ENCODE data around the gene WHRN.

WHRN gene

GRCh38 chr9:114386361-114386885, 118.8 kb downstream of the WHRN start:
- Histone ChIP-seq H3K4me3 (ENCODE audit: low read depth in 1 of 5, low read length in 5 of 5) (peak overlapping the region; percentile 75 to 85 (median 77)), H3K36me3 (ENCODE audit: control insufficient read depth in 5 of 5, insufficient read depth in 5 of 5, low read length in 5 of 5) (peaks cover 0 to 4% (median 0%) of the 10 kb centered on the region in 5 donors), H3K9ac (ENCODE audit: low read length in 5 of 5) (peak overlapping the region; percentile 60 to 87 (median 83)), H3K9me3 (ENCODE audit: control insufficient read depth in 5 of 5, low read length in 5 of 5) (no peaks in the 10 kb centered on the region), H3K4me1 (ENCODE audit: control insufficient read depth in 5 of 5, insufficient read depth in 5 of 5, low read length in 5 of 5) (peaks cover 39 to 97% (median 96%) of the 10 kb centered on the region in 5 donors), H3K27ac (ENCODE audit: low read depth, low read length) (peak overlapping the region; percentile 96), H3K27me3 (ENCODE audit: control insufficient read depth in 5 of 5, insufficient read depth in 4 of 5, low read length in 5 of 5) (no peaks in the 10 kb centered on the region)

- Histone ChIP-seq H3K4me3 (ENCODE audit: low read depth in 1 of 5, low read length in 5 of 5) (peak overlapping the region; percentile 16 to 85 (median 77)), H3K9ac (ENCODE audit: low read length in 5 of 5) (peak overlapping the region; percentile 60 to 87 (median 83))
Measured at GRCh38 chr9:114385397-114386181, 119.7 kb downstream of the WHRN start.

GRCh38 chr9:114384836-114385396, 120.4 kb downstream of the WHRN start:
- peak overlapping the region; percentile 96 for H3K27ac ChIP-seq (ENCODE audit: low read depth, low read length)
- no peaks in the 10 kb centered on the region for H3K9me3 ChIP-seq (ENCODE audit: control insufficient read depth in 5 of 5, low read length in 5 of 5)
- H3K4me3 ChIP-seq (ENCODE audit: low read depth in 1 of 5, low read length in 5 of 5), result peak overlapping the region in 4 of 5 donors; percentile 16 to 24 (median 21)
- peaks cover 4 to 16% (median 11%) of the 10 kb centered on the region in 5 donors for H3K36me3 ChIP-seq (ENCODE audit: control insufficient read depth in 5 of 5, insufficient read depth in 5 of 5, low read length in 5 of 5)
- H3K9ac ChIP-seq (ENCODE audit: low read length in 5 of 5), result peak overlapping the region; percentile 20 to 86 (median 60)
- no peaks in the 10 kb centered on the region for H3K27me3 ChIP-seq (ENCODE audit: control insufficient read depth in 5 of 5, insufficient read depth in 4 of 5, low read length in 5 of 5)
- H3K4me1 ChIP-seq (ENCODE audit: control insufficient read depth in 5 of 5, insufficient read depth in 5 of 5, low read length in 5 of 5), result peaks cover 30 to 82% (median 81%) of the 10 kb centered on the region in 5 donors

More at GRCh38 chr9:114385397-114386181, 119.7 kb downstream of the WHRN start:
- no peaks in the 10 kb centered on the region for H3K27me3 ChIP-seq (ENCODE audit: control insufficient read depth in 5 of 5, insufficient read depth in 4 of 5, low read length in 5 of 5)
- H3K9me3 ChIP-seq (ENCODE audit: control insufficient read depth in 5 of 5, low read length in 5 of 5), result no peaks in the 10 kb centered on the region
- H3K4me1 ChIP-seq (ENCODE audit: control insufficient read depth in 5 of 5, insufficient read depth in 5 of 5, low read length in 5 of 5), result peaks cover 35 to 88% (median 88%) of the 10 kb centered on the region in 5 donors
- H3K36me3 ChIP-seq (ENCODE audit: control insufficient read depth in 5 of 5, insufficient read depth in 5 of 5, low read length in 5 of 5), result peaks cover 0 to 12% (median 5%) of the 10 kb centered on the region in 5 donors
- peak overlapping the region; percentile 96 for H3K27ac ChIP-seq (ENCODE audit: low read depth, low read length)

- H3K36me3 ChIP-seq (ENCODE audit: control insufficient read depth in 5 of 5, insufficient read depth in 5 of 5, low read length in 5 of 5), result peaks cover 4 to 21% (median 16%) of the 10 kb centered on the region in 5 donors
- no peaks in the 10 kb centered on the region for H3K27me3 ChIP-seq (ENCODE audit: control insufficient read depth in 5 of 5, insufficient read depth in 4 of 5, low read length in 5 of 5)
- H3K9ac ChIP-seq (ENCODE audit: low read length in 5 of 5), result peak overlapping the region in 2 of 5 donors; percentile 71 to 86
- H3K27ac ChIP-seq (ENCODE audit: low read depth, low read length), result peak overlapping the region; percentile 96
- H3K4me3 ChIP-seq (ENCODE audit: low read depth in 1 of 5, low read length in 5 of 5), result no peak overlapping the region
- H3K9me3 ChIP-seq (ENCODE audit: control insufficient read depth in 5 of 5, low read length in 5 of 5), result no peaks in the 10 kb centered on the region
- peaks cover 30 to 76% (median 76%) of the 10 kb centered on the region in 5 donors for H3K4me1 ChIP-seq (ENCODE audit: control insufficient read depth in 5 of 5, insufficient read depth in 5 of 5, low read length in 5 of 5)
Measured at GRCh38 chr9:114384341-114384740, 120.9 kb downstream of the WHRN start.

GRCh38 chr9:114383521-114384231, 121.6 kb downstream of the WHRN start:
- Histone ChIP-seq H3K27ac (ENCODE audit: low read depth, low read length) (peak overlapping the region; percentile 96), H3K9ac (ENCODE audit: low read length in 5 of 5) (peak overlapping the region; percentile 21 to 75 (median 71)), H3K4me1 (ENCODE audit: control insufficient read depth in 5 of 5, insufficient read depth in 5 of 5, low read length in 5 of 5) (peaks cover 30 to 76% (median 71%) of the 10 kb centered on the region in 5 donors), H3K27me3 (ENCODE audit: control insufficient read depth in 5 of 5, insufficient read depth in 4 of 5, low read length in 5 of 5) (no peaks in the 10 kb centered on the region), H3K4me3 (ENCODE audit: low read depth in 1 of 5, low read length in 5 of 5) (peak overlapping the region in 4 of 5 donors; percentile 14 to 36 (median 30)), H3K9me3 (ENCODE audit: control insufficient read depth in 5 of 5, low read length in 5 of 5) (no peaks in the 10 kb centered on the region), H3K36me3 (ENCODE audit: control insufficient read depth in 5 of 5, insufficient read depth in 5 of 5, low read length in 5 of 5) (peaks cover 4 to 28% (median 22%) of the 10 kb centered on the region in 5 donors)

- Histone ChIP-seq H3K27ac (ENCODE audit: low read depth, low read length) (peak overlapping the region; percentile 96), H3K4me3 (ENCODE audit: low read depth in 1 of 5, low read length in 5 of 5) (peak overlapping the region in 4 of 5 donors; percentile 14 to 36 (median 30)), H3K4me1 (ENCODE audit: control insufficient read depth in 5 of 5, insufficient read depth in 5 of 5, low read length in 5 of 5) (peaks cover 23 to 68% (median 64%) of the 10 kb centered on the region in 5 donors), H3K36me3 (ENCODE audit: control insufficient read depth in 5 of 5, insufficient read depth in 5 of 5, low read length in 5 of 5) (peaks cover 4 to 36% (median 27%) of the 10 kb centered on the region in 5 donors), H3K9me3 (ENCODE audit: control insufficient read depth in 5 of 5, low read length in 5 of 5) (no peaks in the 10 kb centered on the region), H3K9ac (ENCODE audit: low read length in 5 of 5) (peak overlapping the region; percentile 62 to 75 (median 71)), H3K27me3 (ENCODE audit: control insufficient read depth in 5 of 5, insufficient read depth in 4 of 5, low read length in 5 of 5) (no peaks in the 10 kb centered on the region)
Measured at GRCh38 chr9:114382699-114383520, 122.4 kb downstream of the WHRN start.

GRCh38 chr9:114378883-114379282, 126.4 kb downstream of the WHRN start:
- H3K4me1 ChIP-seq (ENCODE audit: control insufficient read depth in 5 of 5, insufficient read depth in 5 of 5, low read length in 5 of 5), result peaks cover 8 to 30% (median 28%) of the 10 kb centered on the region in 5 donors
- peaks cover 4 to 70% (median 50%) of the 10 kb centered on the region in 5 donors for H3K36me3 ChIP-seq (ENCODE audit: control insufficient read depth in 5 of 5, insufficient read depth in 5 of 5, low read length in 5 of 5)
- H3K9me3 ChIP-seq (ENCODE audit: control insufficient read depth in 5 of 5, low read length in 5 of 5), result no peaks in the 10 kb centered on the region

GRCh38 chr9:114378016-114378415, 127.3 kb downstream of the WHRN start:
- Histone ChIP-seq H3K4me1 (ENCODE audit: control insufficient read depth in 5 of 5, insufficient read depth in 5 of 5, low read length in 5 of 5) (peaks cover 3 to 30% (median 27%) of the 10 kb centered on the region in 5 donors), H3K27me3 (ENCODE audit: control insufficient read depth in 5 of 5, insufficient read depth in 4 of 5, low read length in 5 of 5) (no peaks in the 10 kb centered on the region)

More at GRCh38 chr9:114378883-114379282, 126.4 kb downstream of the WHRN start:
- Histone ChIP-seq H3K27me3 (ENCODE audit: control insufficient read depth in 5 of 5, insufficient read depth in 4 of 5, low read length in 5 of 5) (no peaks in the 10 kb centered on the region), H3K27ac (ENCODE audit: low read depth, low read length) (no peak overlapping the region), H3K9ac (ENCODE audit: low read length in 5 of 5) (no peak overlapping the region), H3K4me3 (ENCODE audit: low read depth in 1 of 5, low read length in 5 of 5) (no peak overlapping the region)

More at GRCh38 chr9:114378016-114378415, 127.3 kb downstream of the WHRN start:
- Histone ChIP-seq H3K36me3 (ENCODE audit: control insufficient read depth in 5 of 5, insufficient read depth in 5 of 5, low read length in 5 of 5) (peaks cover 4 to 76% (median 58%) of the 10 kb centered on the region in 5 donors), H3K9ac (ENCODE audit: low read length in 5 of 5) (no peak overlapping the region), H3K9me3 (ENCODE audit: control insufficient read depth in 5 of 5, low read length in 5 of 5) (no peaks in the 10 kb centered on the region), H3K4me3 (ENCODE audit: low read depth in 1 of 5, low read length in 5 of 5) (no peak overlapping the region), H3K27ac (ENCODE audit: low read depth, low read length) (no peak overlapping the region)
